NCI-H1105 treated with DMSO at 0.1 percent for 48 hours (cell line): ENCODE data around the gene EHD1.
"Not testable (repeated sequence)": the region's sequence is repeated elsewhere in the genome, so short reads cannot be mapped to it uniquely, and the experiment has no call there.

Experiments
- DNase-seq: peaks from one replicate; lab custom pipeline; 2025; lab: John Stamatoyannopoulos, UW

EHD1 gene

DNA sequence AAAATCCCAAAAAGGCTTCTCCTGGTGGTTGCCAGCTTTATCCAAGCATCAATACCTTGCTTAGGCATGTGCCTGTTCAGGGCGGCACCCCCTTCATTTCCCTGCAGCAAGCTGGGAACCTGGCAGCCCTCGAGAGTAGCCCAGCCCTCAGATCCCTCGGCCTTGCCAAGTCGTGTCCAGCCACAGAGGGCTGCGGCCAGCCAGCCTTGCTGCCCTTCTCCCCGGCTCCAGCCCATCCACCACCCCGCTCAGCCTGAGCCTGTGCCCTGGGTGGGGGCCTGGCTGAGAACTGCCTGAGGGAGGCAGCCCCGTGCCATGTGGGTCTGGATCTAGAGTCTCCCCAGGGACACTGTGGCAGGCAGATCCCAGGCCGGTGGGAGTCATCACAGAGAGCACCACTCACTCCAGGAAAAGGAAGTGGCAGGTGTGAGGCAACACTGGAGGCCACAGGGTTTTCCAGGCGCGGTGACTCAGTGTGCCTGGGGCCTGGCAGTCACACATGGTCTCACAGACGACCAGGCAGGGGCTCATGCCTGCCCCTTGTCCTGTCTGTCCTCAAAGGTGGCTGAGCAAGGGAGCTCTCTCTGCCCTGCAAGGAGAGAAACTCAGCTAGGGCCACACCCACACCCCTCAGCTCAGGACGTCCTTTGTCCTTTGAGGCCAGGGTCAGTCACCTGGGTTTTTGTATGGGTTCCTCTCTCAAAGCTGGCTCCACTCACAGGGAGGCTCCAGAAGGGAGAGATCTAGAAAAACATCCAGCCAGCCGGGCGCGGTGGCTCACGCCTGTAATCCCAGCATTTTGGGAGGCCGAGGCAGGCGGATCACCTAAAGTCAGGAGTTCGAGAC, 21.8 kb downstream of the EHD1 start:
- DNase-seq = no peak

DNA sequence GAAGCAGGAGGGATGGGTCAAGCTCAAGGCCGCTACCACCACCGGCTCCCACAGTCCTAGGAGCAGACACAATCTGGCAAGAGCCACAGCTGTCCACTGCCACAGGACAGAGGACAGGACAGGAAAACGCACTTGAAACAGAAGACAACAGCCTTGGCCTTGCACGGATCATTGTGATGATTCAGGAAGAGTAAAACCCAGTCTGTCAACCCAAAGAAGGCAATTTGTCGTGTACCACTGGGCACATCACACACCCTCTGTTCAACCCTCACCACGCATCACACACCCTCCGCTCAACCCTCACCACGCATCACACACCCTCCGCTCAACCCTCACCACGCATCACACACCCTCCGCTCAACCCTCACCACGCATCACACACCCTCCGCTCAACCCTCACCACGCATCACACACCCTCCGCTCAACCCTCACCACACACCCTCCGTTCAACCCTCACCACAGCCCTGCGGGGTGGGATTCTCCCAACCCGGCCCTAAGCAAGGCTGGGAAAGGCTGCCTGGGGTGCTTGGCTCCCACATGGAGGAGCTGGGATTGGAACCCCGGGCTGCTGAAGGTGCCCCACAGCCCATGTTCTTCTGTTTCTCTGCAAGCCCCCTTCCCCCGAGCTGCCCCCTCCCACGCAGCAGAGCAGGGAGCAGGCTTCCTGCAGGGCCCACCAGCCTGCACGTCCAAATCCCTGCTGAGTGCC, 22.7 kb downstream of the EHD1 start:
- DNase-seq = no peak

DNA sequence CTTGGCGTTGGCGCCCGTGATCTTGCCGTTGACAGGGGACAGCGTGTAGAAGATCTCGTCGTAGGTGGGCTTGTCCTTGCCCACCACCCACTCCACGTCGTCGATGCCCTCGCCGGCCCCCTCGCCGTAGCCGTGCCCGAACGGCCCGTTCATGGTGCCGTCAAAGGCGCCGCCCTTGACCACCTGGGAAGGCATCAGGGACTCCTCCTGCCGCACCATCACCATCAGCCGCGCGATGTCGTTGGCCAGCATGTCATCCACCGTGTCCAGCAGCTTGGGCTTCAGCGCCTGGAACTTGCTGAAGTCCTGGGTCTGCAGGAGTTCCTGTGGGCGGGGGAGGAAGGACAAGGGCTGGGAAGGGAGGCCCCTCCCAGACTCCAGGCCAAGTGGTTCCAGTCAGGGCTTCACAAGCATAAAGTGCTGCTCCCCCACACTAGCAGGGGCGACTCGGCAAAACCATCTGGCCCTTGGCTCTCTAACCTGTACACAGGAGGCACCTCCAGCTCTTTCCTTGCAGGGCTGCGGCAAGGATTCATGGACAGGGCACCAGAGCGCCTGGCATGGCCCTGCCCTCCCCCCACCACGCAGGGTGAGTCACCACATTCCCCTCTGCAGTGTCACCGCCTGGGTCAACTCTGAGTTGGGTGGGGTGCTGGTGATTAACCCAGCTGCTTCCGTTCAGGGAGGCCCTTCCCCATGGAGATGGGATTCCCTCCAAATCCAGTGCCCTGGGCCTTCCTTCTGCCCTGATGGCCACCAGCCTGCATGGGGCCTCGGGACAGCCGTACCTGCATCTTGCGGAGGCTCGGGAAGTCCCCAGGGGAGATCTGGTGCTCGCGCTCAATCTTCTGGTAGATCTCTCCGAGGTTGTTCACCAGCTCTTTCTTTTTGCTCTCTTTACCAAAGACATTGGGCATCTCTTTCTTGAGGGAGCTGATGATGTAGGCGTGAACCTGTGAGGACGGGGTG, 23.6 kb downstream of the EHD1 start:
- no peak for DNase-seq

DNA sequence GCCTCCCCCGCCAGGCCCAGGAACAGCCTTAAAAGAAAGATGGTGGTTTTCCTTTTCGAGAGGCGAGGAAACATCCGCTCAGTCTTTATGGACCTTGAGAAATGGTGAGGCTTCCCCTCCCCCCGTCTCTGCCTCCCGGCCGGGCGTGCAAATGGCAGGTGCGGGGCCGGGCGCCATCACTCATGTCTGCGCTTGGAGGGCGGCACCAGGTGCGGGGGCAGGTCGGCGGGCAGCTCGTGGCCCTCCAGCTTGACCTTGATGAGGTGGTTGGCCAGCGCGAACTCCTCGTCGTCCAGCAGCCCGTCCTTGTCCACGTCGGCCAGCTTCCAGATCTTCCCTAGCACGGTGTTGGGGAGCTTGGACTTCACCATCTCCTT, 24.3 kb downstream of the EHD1 start:
- DNase-seq = no peak

DNA sequence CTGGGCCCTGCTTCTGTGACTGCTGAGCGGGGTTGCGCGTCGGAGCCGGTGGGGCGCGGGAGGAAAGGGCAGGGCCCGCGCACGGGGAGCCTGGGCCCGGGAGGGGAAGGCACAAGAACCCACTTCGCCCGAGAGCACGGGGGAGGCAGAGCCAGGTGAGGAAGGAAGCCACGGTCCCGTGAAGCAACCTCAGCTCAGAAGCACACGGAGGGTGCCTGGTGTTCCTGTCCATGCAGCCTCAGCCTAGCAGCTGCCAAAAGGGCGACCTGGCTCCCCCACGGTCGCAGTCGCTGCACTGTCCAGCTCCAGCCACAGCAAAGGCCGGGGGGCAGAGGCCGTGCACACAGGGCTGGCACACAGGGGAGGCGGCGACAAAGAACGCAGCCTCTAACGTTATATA, 24.7 kb downstream of the EHD1 start:
- DNase-seq = no peak

DNA sequence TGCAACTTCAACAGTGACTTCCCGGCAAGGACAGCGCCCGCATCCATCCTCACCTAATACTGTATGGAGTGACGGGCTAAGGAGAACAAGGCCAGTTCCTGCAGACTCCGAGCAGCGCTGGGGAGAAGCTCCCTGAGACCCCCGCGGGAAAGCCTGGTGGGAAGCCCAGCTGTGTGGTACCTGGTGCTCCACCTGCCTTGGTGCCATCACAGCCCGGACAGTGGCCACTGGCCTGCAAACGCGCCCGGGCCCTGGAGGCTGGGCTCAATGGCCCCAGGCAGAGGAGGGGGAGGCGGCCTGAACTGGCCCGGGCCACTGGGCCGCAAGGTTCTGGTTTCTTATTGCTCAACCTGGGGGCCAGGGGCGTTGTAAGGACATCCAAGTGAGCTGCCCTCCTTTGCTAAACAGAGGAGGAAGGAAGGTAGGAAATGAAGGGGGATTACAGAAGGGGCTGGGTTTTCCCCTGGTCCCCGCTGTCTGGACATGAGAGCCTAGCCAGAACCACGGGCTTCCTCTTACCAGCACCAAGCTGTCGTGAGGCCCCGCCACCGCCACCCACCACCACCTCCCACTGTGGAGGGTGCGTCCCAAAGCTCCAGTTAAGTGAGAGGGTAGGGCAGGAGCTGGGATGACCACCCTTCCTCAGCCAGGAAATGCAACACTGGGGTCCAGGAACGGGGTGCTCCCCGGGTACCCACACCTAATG, 25.5 kb downstream of the EHD1 start:
- DNase-seq = no peak

DNA sequence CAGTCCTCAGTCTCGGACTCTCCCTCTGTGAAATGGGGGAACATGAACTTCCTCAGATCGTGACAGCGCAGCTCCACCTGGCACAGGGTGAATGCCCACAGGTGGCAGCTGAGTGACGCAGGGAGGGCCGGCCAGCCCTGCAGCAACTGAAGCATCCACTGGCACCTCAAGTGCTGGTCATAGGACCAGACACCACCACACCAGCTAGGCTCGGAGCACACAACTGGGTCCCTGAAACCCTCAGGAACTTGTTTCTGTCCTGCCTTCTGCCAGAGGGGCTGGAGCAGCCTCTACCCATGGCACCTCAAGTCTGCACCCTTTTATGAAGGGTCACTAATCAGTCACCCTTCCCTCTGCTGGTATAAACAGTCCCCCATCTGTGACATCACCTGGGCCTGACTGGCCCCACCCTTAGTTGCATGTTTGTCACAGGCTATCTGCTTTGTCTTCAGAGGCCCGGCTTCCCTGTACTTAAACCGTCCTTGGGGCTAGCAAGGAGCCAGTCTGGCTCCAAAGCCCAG, 26.5 kb downstream of the EHD1 start:
- no peak for DNase-seq

DNA sequence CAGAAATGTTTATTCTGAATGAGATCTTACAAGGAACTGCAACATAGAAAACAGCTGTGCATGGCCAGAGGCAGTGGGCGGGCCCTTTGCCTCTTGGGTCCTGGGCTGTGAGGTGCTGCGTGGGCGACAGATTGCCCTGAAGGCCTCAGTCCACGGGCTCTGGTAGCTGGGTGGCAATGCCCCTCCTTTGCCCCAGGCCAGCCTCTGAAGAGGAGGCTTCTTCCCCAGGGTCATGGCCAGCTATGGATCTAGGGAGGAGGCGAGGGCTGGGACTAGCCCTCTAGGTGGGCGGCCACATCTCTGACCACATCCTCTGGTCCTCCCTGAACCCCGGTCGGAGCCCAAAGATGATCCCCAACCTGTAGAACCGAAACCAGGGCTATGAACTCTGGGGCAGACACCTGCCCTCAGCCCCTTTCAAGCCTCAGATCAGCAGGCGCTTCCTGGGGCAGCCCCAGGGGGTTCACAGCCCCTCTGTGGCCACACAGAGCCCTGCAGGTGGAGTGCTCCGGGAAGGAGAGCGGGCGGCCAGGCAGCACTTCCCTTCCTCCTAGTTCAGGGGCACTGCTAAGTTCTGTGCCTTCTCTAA, 27.3 kb downstream of the EHD1 start:
- no peak for DNase-seq

DNA sequence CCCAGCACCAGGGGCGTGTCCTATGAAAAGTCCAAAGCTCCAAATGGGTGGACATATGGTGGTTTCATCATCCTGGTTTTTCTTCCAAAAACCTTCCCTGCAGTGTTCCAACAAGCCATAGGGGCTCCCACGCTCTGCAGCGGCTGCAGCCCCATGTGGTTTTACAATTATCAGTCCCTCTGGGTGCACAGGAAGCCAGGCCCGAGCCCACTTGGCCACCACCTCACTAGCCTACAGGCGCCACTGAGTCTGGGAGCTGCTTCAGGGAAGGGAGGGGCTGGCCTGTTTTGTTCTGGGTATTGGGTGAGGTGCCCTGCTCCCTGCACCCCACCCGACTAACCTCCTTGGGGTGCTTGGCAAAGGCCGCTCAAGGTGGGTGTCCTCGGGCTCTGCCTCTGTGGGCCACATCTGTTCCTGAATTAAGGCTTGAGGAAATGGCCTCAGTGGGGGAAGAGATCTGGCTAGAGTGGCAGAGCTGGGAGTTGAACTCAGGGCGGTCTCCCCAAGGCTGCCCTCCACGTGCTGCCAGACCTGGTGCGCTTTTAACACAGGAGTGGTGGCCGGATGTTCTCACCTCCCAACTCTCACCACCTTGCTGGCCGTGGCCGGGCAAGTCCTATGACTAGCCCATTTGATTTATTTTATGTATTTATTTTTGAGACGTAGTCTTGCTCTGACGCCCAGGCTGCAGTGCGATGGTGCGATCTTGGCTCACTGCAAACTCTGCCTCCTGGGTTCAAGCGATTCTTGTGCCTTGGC, 28.6 kb downstream of the EHD1 start:
- no peak for DNase-seq

DNA sequence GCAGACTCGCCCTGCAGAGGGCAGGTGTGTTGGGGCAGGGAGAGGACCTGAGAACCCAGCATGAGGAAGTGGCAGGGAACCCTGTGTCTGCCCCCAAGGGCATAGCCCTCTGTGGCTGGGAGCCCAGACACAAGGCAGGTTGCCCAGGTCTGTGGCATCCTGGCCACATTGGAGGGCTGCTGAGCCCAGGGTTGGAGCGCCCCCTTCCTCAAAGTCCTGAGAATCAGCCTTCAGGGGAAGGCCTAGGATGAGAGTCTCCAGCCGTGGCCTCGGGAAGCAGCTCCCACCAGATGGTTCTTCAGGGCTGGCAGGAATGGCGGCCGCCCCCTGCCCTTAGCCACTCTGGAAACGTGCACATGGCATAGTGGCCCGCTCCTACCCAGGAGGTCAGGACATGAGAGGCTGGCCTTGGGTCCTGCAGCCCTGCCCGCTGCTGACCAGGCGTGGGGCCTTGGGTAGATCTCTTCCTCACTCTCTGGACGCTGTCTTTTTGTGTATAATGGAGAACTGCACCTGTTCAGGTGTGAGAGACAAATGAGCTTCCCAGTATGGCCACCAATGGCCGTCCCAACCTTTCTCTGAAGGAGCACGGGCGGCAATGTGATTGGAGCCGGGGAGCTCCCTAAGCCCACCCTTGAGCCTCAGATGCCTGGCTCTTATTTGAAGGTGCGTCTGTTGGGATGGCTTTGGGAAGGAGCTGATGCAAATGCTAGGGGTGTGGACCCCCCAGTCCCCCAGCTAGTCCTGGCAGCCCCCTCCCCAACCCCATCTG, 29.4 kb downstream of the EHD1 start:
- no peak for DNase-seq

DNA sequence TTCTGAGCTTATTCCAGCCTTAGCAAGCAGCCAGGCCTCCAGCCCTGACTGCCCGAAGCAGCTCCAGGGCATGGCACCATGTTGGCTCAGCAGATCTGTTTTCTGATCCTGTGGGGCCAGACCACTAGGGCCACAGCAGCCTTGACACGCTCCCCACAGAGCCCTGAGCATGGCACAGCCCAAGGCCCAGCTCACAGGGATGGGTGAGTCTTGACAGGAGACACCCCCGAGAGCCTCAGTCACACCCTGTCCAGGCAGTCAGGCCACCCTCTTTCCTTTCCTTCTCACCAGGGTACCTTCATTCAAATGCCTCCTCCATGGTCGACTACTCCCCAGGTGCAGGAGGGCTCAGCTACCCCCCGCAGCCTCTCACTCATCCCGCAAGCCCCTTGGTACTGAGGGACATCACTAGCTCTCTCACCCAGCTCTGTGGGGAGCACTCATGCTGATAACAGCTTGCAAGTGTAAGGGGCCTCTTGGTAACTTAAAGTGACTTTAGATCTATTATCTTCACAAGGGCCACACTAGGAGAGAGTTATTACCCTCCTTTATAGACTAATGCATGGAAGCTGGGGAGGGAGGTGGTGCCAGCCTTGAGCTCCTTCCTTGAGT, 30.1 kb downstream of the EHD1 start:
- DNase-seq = no peak

DNA sequence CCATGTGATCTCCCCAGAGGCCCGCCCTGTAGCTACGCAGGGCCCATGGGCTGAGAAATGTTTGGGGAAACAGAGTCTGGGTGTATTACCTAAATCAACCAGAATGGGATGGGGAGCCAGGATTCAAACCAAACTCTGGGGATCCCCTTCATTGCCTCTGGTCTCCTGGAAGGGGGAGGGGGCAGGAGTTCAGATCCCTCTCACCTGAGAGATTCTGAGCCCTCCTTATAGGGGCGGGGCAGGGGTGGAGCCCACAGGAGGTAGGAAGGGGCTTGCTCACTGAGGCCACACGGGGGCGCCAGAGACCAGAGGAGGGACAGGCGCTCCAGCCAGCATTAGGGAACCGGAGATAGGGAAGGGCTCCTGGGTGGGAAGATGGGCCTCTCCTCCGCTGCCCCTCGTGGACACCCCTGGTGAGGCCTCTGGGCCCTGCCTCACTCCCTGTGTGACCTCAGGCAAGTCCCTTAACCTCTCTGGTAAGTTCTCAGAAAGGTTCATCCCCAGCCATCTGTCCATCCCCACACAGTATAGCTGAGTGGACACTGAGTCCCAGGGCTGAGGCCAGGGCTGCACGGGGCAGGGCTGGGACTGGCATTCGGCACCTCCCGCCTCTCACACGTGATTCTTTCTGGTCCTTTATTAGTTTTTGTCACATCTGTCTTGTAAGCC, 31.3 kb downstream of the EHD1 start:
- peak; percentile 89 for DNase-seq

DNA sequence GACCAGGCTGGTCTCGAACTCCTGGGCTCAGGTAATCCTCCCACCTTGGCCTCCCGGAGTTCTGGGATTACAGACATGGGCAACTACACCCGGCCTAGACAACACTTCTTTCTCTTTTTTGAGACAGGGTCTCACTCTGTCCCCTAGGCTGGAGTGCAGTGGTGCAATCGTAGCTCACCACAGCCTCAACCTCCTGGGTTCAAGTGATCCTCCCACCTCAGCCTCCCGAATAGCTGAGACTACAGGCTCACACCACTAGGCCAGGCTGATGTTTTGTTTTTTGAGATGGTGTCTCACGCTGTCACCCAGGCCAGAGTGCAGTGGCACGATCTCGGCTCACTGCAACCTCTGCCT, 32.7 kb downstream of the EHD1 start:
- not testable (repeated sequence) for DNase-seq

DNA sequence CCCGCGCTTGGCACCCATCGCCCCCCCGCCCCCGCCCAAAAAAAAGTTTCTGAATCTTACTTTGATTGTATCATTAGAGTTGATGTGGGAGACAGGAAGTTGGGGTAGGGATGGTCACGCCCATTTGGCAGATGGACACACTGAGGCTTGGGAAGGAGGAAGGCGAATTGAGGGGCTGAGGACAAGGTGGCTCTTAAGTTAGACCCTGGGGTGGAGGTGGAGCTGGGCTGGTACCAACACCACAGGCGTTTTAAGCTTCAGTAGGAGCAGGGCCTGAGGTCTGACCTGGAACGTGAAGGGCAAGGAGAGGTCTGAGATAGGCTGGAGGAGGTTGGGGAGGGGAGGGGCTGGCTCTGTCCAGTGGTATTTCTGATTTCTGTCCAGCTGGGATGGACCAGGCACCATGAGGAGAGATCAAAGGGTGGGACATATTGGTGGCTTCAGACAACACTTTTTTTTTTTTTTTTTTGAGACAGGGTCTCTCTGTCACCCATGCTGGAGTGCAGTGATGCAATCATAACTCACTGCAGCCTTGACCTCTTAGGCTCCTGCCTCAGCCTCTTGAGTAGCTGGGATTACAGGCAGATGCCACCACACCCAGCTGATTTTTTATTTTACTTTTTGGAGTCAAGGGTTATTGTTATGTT, 33.2 kb downstream of the EHD1 start:
- DNase-seq = no peak

DNA sequence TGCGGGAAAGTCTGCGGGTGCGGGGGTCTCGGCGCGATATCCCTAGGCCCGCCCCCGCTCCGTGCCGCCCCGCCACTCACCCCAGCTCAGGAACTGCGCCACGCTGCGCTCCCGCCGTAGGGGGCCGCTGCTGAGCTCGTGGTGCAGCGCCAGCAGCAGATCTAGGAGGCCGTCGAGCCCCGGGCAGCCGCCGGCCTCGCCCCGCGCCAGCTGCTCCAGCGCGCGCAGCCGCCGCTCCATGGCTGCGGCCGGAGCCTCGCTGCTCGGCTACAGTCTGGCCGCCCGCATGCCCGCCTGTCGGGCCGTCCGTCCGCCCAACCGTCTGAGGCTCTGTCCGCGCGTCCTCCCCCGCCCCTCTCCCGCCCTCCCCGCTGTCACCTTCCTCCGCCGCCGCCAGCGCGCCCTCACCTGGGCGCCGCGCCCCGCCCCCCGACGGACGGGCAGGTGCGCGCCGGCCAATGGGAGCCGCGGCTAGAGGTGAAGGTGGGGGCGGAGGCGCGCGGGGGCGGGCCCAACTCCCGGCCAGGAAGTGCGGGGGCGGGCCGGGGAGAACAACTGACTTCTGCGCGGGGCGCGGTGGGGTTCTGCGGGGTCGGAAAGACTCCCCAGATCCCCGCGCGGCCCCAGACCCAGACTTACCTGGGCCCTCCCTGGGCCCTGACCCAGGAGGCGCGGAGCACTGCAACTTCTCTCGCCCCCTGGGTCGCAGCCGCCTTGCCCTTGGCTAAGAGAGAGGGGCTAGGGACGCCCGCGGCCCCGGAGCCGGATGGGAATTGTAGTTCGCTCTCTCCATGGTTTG, 33.9 kb downstream of the EHD1 start, which contains the start of gene CDC42BPG:
Gene CDC42BPG (minus strand): TSS at position 324 of the 799 bp plus-strand sequence. CDS start 84 bp downstream, at position 240.
- peak; percentile 86 for DNase-seq

DNA sequence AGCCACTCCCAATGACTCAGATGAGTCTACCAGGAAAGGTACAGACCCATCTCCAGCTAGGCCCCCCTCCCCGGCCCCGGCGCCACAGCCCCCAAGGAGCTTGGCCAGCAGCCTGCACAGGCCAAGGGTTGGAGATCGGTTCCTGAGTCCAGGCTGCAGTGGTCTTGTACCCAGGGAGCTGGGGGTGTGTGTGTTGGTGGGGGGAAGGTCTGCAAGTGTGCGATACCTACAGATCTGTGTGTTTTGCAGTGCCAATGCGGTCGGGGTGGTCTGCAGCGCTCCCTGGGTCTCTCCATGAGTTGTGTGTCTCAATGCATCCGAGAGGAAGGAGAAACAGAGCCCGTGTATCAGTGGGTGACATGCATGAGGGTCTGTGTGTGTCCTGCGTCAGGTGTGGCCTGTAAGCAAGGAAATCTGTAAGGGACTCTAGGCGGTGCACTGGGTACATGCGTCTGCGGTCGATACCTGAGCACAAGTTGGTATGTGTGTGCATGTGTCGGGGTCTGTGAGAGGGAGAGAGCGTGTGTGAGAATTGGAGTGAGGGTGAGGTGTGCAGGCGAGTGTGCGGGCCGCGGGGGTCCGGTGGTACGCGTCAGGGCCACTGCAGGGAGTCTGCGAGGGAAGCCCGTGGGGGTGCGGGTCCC, 34.6 kb downstream of the EHD1 start:
- DNase-seq = no peak
